Measurements from ENCODE around the gene GPR107.

- TF ChIP-seq POLR2A (IDR thresholded peaks at IDR 0.05) (no peak), CTCF (IDR thresholded peaks at IDR 0.05) (no peak)
Measured at GRCh38 chr9:130122456-130122855, 68.8 kb downstream of the GPR107 start.
